GM20000 (cell line): Measurements from ENCODE around the gene NBEAL1.

Experiments
- DNase-seq: peaks from one replicate; pipeline ENCODE4 v3.0.0; 2012; ENCODE audit warnings: low spot score
- CTCF ChIP-seq: IDR thresholded peaks from 2 replicates; pipeline ENCODE4 v1.5.1; 2012; ENCODE audit warnings: mild to moderate bottlenecking, control low read depth; ENCODE audit errors: extremely low read depth, missing control alignments

NBEAL1 gene

DNA sequence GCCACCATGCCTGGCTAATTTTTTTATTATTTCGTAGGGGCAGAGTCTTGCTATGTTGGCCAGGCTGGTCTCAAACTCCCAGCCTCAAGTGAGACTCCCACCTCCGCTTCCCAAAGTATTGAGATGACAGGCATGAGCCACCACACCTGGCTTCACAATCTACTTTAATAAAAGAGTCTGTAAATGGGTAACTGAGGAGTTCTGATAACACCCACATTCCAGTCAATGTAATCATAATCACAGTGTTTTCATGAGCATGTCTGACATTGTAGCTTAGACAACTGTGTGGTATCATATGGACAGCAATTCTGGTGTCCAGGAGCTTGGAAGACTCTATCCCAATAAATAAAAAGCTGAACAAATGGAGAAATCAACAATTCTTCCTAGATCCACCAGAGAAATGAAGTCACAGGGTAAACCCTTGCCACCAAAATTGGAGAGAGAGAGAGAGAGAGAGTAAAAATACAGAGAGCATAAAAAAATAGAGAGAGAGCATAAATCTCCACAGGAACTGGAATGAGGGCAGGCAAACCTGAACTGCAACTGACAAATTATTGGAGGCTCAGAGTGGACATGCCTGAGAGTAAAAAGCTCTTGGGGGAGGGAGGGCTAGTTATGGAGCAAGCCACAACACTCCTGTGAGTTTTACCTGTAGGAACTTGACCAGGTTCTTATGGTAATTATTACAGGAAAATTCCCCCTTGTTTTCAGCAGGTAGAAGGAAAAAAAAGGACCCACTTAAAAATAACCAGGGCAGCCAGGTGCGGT, 12.4 kb upstream of the NBEAL1 start:
- TF ChIP-seq CTCF: no peak
- no peak for DNase-seq

DNA sequence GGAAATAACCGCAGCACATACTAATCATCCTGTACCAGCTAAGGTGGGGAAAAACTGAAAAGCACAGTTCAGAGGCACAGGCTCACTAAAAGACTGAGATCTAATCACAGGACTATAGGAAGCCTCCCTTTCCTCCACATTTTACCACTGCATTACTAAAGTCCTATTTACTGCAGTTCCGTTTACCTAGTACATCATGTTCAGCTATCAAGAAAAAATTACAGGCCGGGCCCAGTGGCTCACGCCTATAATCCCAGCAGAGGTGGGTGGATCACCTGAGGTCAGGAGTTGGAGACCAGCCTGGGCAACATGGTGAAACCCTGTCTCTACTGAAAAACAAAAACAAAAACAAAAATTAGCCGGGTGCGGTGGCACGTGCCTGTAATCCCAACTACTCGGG, 11.0 kb upstream of the NBEAL1 start:
- DNase-seq: no peak
- TF ChIP-seq CTCF: no peak

- no peak for DNase-seq
- TF ChIP-seq CTCF: no peak
Observed at GRCh38 chr2:203016716-203017115, 2.0 kb downstream of the NBEAL1 start.

- no peak for TF ChIP-seq CTCF
- no peak for DNase-seq
Observed at GRCh38 chr2:203018181-203018580, 3.5 kb downstream of the NBEAL1 start.

- TF ChIP-seq CTCF: no peak
- DNase-seq: no peak
Observed at GRCh38 chr2:203019142-203019541, 4.5 kb downstream of the NBEAL1 start.

DNA sequence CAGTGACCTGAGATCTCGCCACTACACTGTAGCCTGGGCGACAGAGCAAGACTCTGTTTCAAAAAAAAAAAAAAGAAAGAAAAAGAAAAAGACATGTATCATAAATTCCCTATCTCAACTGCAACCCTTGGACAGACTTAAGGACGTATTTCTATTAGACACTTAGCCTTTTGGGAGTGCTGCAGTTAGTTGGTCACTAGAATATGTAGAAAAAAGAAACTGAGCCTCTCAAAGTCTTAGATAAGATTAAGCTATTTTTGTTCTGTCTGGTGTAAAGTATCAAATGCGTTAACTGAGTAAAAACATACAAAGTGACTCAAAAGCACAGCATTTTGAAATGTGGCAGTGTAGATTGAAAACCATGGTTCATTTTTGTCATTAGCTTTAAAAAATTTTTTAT, 7.3 kb downstream of the NBEAL1 start:
- no peak for TF ChIP-seq CTCF
- no peak for DNase-seq

GRCh38 chr2:203022751-203023150, 8.1 kb downstream of the NBEAL1 start:
- no peak for DNase-seq
- TF ChIP-seq CTCF: no peak
